SU-DHL-6 (cell line): ENCODE measurements around the gene RPL18A.

Source experiments
- CTCF ChIP-seq: fragments of 200-600 bp; sonication (generic); IDR thresholded peaks from one replicate; pipeline ENCODE4 v1.5.1; 2017; ENCODE audit warnings: antibody characterized with exemption, mild to moderate bottlenecking, low read length, moderate library complexity; ENCODE audit not compliant: insufficient read depth, poor library complexity, severe bottlenecking
- EZH2phosphoT487 ChIP-seq: fragments of 200-600 bp; sonication (generic), shearing (Covaris generic); conservative IDR thresholded peaks from 2 replicates; pipeline ENCODE4 v1.6.1; 2018; ENCODE audit warnings: mild to moderate bottlenecking, antibody characterized with exemption, low read length, moderate library complexity, mixed read lengths

DNA sequence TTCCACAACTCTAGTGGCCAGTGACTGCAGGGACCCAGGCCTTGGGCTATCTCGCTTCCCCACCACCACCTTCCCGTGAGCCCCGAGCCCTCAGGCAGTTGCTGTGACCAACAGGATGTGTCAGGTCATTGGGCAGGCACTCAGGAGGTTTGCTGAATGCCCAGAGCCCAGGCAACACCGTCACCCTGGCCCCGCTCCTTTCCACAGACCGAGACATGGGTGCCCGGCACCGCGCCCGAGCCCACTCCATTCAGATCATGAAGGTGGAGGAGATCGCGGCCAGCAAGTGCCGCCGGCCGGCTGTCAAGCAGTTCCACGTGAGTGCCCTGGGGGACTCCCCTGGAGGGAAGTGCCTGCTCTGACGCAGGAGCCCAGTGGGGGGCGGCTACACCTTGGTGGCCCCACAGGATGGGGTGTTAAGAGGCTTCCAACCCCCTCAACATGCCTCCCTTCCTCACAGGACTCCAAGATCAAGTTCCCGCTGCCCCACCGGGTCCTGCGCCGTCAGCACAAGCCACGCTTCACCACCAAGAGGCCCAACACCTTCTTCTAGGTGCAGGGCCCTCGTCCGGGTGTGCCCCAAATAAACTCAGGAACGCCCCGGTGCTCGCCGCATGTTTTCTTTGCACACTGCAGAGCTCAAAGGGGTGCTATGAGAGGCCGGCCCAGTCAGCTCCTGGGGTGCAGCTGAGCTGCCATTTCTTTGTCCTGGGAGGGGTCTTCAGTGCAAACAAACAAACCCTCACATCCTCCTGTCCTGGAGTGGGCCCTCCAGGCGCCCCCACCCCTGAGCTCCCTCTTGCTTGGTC, 3.2 kb downstream of the RPL18A start:
- TF ChIP-seq CTCF (no peak), EZH2phosphoT487 (no peak)
